NCI-H187 (cell line): ENCODE measurements around the gene CLNK.

ENCODE experiments used
- DNase-seq, 2 experiments: peaks; one replicate each; lab custom pipeline; 2025; lab: John Stamatoyannopoulos, UW

Gene CLNK

DNA sequence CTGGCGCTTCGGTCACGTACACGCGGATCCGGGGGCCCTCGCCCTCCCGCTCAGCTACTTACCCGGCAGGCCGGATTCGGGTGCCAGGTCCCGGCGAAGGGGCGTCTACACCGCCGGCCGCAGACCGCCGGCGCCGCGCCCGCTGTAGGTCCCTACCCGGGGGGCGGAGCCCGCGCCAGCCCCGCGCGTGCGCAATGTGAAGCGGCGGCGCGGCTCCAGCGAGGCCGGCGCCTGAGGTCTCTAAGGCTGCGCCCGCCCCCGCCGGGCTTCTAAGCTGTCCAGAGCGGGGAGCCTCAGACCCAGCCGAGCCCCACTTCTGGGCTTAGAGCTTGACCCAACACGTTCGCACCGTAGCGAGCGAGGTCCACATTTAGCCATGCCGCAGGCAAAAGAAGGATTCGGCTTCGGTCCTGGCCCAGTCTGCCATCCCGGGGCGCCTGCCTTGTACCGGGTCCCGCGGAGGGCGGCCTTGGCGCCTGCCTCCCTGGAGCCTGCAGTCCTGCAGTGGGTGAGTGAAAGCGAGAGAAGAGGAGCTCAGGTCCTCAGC is 227.2 kb downstream of the CLNK start, which contains the start of gene ZNF518B:
TSS of gene ZNF518B (minus strand) at position 172 of the 547 bp plus-strand sequence. CDS start 11,098 bp downstream, outside the sequence.
- DNase-seq, result peak; percentile 42 to 46

DNA sequence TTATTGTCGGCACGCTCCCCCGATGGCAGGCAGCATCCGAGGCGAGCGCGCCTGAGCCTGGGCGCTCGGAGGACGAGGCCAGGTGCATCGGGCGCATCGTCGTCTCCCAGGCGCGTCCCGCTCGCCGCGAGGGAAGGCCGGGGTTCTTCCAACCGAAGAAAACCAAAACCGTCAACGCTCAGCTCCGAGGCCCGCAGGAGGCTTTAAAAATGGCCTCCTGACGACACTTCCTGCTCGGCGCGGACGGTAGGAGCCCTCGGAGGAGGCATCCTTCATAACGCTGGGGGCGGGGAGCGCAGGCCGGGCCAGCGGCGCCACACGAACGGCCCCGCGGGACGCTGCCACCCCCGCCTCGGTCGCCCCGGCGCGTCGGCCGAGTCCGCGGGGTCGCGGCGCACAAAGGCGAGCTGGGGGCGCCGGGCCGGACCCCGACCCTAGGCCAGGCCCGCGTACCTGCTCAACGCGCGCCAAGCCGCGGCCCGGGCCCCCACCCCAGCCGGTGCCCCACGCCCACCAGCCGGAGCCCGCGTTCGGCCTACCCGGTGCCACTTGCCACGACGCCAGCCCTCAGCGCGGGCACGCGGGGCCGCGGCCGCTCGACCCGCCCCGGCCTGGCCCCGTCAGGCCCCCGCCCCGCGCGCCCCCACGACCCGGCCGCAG is 227.8 kb downstream of the CLNK start:
- DNase-seq, result peak in 1 of 2 experiments; percentile 9

DNA sequence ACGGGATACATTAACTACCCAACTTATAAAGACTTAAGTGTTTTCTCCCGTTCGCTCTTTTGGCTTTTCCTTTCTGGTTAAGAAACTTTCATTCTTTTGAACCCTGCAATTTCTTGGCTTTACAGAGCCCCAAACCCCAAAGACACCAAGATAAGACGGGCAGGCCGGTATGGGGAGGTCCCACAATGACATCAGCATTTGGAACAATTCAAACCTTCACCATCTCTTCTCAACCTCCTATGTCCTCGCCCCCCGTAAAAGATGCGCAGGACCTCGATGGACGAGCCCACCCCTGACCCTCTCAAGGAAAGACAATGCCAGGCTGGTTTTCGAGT is 228.3 kb downstream of the CLNK start:
- no peak for DNase-seq

DNA sequence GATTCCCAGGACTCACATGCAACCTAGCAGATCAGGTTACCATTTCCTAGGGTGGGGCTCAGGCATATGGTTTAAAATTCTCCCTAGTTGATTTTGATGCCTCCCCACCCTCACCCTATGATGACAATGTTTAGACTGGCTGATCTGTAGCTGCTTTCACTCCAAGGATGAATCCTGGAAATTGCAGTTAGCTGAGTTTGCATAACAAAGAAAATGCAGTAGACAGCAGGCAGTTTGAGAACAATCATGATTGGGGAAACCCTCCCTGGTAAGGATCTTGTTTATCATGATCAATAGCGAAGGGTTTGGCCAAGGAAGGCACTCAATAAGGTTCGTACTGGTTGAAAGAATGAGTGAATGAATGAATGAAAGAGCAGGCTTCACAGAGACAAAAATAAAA is 229.4 kb downstream of the CLNK start:
- DNase-seq, result no peak

DNA sequence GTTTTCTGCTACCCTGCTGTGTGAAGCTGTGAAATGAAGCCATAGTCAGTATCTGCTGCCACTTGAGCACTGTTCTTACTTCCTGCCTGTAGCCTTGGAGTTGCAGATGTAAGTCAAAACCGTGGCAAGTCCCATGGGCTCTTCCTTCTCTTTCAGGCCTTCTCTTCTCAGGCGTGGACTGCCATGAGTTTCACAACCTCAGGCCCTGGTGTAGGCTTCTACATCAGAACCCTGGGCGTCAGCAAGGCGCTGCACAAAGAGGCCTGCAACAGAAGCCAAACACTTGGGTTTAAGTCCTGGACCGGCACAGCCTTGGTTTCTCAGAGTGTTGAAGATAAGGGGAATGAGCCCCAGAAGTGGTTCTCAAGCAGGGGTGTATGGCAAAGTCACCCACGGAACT is 229.8 kb downstream of the CLNK start:
- no peak for DNase-seq

DNA sequence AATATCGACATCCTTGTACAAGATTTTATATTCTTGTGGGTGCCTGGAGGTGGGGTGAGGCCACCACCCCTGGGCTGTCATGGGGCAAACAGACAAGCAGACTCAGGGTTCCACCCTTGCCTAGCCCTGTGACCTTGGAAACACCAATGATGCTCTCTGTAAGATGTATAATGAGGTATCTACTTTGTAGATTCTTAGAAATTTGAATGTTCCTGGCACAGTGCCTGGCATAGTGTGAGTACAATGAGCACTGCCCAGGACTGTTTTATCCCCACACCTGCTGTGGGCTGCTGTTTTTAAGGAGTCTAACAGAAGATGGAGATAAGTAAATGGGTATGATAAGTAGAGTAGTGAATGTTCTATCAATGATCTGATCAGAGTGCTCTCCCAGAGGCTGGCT is 230.4 kb downstream of the CLNK start:
- DNase-seq, result no peak

DNA sequence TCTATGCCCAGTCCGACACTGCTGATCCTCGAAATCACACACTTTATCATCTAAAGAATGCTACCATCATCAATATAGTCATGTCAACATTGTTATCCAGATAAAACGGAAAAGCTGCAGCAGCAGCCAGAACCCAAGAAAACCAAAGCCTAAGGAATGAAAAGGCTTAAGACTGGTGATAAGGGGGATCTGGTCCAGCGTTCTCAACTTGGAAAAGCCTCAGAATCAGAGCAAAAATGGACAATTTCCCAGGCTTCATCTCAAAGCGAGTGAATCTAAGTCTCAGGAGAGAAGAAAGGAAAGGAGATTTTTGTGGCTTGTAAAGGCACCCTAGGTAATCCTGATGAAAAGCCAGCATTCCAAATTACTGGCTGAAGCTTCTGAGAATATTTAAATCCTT is 235.6 kb downstream of the CLNK start:
- no peak for DNase-seq

DNA sequence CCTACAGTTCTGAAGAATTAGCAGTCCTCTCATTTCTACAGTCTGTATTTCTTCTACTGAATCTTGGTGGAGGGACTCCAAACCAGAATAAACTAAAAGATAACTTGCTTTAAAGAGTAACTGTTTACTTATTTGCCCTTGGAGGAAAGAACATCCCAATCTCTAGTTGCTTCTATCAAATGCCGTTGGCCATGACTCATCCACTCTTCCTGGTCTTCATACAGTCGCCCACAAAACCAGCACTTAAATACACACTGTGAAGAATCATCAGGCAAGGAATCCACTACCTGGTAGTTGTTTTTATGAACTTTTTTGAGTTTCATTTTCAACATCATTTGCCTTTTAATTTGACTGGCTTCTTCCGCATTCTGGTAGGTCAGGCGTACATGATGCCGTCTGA is 241.6 kb downstream of the CLNK start:
- no peak for DNase-seq

DNA sequence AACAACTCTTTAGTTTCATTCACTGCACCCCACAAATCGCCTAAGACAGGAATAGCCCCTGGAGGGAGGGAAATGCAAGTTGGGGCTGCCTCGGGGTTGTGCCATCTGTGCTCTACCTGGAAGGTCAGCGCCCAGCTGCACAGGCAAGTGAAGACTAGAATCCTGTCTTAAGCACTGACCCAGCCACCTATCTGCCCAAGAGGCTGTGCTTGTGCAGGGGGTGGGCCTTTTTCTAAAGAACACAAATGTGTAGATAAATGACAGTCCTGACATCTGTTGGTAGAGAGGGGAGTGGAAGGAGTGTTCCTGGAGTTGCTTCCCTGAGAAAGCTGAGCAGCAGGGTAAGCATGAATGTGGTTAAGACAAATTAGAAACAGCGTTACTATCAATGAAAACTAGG is 243.1 kb downstream of the CLNK start:
- no peak for DNase-seq

DNA sequence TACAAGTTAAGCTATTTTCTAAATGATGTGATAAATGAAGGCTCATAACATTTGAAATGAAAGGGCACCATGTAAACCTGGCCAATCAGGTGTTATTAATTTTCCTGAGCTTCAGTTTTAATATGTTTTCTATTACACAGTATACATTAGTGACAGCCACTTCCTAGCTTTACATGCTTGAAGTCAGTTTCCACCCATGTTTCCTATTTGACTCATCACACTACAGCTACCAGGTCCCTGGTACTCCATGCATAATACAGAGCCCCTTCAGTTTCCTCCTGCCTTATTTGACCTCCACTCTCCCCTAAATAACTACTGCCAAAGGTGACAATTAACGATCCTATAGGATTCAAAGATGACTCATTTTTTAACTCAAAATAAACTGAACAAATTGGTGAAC is 245.6 kb downstream of the CLNK start:
- DNase-seq, result no peak

DNA sequence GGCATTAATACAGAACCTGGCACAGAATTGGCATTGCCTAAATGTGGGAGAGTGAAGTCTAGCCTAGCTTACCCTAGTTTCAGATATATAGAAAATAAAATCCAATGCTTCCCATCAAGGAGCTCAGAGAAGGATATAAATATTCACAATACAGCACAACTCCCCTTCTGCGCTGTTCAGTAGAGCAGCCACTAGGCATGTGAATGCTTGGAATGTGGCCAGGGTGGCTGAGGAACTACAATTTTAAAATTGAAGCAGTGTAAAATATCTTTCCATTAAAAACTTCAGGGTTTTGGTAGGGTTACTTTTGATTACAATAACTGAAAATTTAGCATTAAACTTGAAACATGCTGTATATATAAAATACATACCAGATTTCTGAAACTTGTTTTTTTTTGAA is 246.8 kb downstream of the CLNK start:
- no peak for DNase-seq
